Islet of Langerhans (tissue), 1 donor: ENCODE results near the gene PPP2R3B.

Source experiments
- FAIRE-seq: peaks from one replicate; lab custom pipeline; 2011; peaks lifted over from hg19 to GRCh38; lab: Jason Lieb, UNC

The PPP2R3B gene

DNA sequence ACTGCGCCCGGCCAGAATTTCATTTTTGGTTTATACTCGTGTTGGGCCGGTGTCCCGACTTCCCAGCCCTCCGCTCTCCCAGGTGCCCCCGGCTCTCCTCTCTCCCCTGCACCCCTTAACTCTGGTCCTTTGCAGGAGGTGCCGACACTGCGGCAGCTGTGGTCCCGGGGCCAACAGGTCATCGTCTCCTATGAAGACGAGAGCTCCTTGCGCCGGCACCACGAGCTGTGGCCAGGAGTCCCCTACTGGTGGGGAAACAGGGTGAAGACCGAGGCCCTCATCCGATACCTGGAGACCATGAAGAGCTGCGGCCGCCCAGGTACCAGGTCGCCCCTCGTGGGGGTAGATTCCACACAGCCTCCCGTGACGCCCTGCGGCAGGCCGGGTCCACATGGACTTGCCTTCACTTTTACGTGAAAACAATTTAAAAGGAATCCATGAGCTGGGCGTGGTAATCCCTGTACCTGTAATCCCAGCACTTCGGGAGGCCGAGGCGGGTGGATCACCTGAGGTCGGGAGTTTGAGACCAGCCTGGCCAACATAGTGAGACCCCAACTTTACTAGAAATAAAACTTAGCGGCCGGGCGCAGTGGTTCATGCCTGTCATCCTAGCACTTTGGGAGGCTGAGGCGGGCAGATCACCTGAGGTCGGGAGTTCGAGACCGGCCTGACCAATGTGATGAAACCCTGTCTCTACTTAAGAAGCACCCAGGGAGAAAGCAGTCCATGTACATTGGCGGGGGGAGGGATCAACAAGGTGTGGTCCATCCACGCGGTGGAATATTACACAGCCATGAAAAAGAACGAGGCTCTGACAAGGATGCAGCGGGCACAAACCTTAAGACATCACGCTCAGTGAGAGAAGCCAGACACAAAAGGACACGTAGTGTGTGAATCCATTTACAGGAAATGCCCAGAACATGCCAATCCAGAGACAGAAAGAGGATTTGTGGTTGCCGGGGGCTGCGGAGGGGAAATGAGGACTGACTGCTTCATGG is 93.5 kb downstream of the PPP2R3B start:
- no peak for FAIRE-seq

DNA sequence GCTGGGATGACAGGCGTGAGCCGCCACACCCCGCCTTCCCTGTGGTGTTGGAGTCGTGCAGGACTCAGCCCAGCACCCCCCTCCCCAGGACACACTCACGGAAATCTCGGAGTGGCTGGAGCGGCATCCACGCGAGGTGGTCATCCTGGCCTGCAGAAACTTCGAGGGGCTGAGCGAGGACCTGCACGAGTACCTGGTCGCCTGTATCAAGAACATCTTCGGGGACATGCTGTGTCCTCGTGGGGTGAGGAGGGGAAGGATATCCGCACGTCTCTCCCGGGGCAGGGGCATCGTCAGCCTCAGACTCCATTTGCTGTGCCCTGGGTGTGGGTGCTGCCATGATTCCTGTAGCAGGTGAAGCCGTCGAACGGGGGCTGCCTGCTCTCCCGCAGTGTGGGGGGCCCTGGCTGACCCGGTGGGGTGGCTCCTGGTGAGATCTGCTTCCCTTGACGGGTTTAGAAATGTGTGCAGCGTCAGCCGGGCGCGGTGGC is 95.3 kb downstream of the PPP2R3B start:
- FAIRE-seq: no peak

DNA sequence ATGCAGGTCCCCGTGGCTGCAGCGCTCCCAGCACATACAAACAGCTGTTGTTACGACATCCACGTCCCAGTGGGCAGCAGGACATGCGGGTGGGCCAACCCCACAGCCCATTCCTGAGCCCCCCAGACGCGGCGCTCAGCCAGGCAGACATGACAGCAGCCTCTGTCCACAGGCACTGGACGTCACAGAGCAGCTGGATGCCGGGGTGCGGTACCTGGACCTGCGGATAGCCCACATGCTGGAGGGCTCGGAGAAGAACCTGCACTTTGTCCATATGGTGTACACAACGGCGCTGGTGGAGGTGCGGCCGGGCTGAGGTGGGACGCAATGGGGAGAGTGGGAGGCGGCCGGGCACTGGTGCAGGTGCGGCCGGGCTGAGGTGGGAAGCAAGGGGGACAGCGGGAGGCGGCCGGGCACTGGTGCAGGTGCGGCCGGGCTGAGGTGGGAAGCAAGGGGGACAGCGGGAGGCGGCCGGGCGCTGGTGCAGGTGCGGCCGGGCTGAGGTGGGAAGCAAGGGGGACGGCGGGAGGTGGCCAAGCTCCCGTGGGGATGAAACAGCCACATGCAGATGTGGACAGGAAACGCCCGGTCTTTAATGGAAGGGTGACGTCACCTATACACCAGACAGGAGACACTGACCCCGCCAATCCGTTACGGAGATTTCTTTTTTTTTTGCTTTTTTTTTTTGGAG is 96.1 kb downstream of the PPP2R3B start:
- no peak for FAIRE-seq

DNA sequence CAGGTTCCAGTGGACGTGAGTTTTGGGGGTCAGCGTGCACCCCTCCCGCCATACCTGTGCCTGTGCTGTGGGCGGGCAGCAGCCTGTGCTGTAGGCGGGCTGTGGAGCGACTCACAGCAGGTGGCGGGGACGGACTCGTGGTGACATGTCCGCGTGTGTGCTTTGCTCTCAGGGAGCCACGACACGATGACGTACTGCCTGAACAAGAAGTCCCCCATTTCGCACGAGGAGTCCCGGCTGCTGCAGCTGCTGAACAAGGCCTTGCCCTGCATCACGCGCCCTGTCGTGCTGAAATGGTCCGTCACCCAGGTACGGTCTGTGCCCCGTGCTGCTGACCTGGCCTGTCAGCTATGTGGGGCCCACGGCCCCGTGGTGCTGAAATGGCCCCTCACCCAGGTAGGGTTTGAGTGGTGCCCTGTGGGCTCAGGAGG is 98.1 kb downstream of the PPP2R3B start:
- no peak for FAIRE-seq

DNA sequence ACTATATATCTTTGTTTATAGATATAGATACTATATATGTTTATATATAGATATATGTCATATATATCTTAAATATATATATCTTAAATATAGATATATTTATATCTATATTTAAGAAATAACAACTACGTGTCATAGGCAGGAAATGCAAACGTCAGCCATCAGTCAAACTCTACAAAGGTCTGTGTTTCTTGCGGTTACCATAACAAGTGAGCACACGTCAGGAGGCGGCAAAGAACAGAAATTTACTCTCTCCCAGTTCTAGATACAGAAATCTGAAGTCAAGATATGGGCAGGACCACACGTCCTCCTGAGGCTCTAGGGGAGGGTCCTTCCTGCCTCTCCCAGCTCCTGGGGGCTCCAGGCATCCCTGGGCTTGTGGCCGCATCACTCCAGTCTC is 99.0 kb downstream of the PPP2R3B start:
- FAIRE-seq: no peak

DNA sequence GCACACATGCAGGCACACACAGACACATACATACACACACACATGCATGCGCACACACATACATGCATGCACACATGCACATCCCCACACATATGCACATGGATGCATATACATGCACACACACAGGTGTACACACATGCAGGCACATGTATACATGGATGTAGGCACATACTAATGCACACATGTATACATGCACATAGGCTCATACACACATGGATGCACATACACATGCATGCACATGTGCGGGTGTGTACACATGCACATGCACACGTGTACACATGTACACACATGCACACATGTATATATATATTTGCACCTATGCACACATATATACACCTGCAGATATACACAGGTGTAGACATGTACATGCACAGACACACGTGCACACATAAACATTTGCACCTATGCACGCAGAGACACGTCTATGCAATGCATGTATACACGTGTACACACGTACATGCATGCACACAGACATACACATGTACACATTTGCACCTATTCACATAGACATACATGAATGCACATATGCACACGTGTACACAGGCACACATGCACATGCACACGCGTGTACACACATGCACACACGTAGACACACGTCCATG is 101.5 kb downstream of the PPP2R3B start:
- FAIRE-seq: no peak
